Left ventricle myocardium inferior (tissue), 1 donor: ENCODE data around the gene SLC35A2. TPM values are rescaled to one million over a fixed set of nuclear protein-coding genes. Genes with fewer than 3 reads are reported as not detected.

Source experiments
- DNase-seq: peaks from one replicate; pipeline ENCODE4 v3.0.0-alpha.2; 2020
- H3K27ac ChIP-seq: fragments of 200-600 bp; replicated peaks from 2 replicates; pipeline ENCODE4 v1.8.0; 2021
- H3K27me3 ChIP-seq: fragments of 200-600 bp; 2 replicates; pipeline ENCODE4 v1.8.0; 2021; ENCODE audit warnings: low read depth
- H3K36me3 ChIP-seq: fragments of 200-600 bp; 2 replicates; pipeline ENCODE4 v1.8.0; 2021
- H3K4me1 ChIP-seq: fragments of 200-600 bp; 2 replicates; pipeline ENCODE4 v1.8.0; 2021
- H3K4me3 ChIP-seq: fragments of 200-600 bp; 2 replicates; pipeline ENCODE4 v1.8.0; 2021; ENCODE audit warnings: mild to moderate bottlenecking, moderate library complexity
- H3K9me3 ChIP-seq: fragments of 200-600 bp; replicated peaks from 2 replicates; pipeline ENCODE4 v1.8.0; 2021
- intact Hi-C: fragments of 100-400 bp; cut with micrococcal nuclease; formaldehyde crosslinking; loops from one replicate; pipeline ENCODE4 v1.11.0; 2022
- total RNA-seq: library from RNA; stranded (reverse); fragmentation: NEBNext Ultra II Directional; extraction: Animal tissue kit (Norgen Biotek cat#: 25700); gene quantifications from one replicate; pipeline ENCODE4 v1.2.1, GENCODE V29; 2021
- TF ChIP-seq, protein P1 (sequence below): fragments of 200-600 bp; IDR thresholded peaks from 2 replicates; pipeline ENCODE4 v1.8.0; 2021; ENCODE audit warnings: antibody characterized with exemption, mild to moderate bottlenecking, borderline replicate concordance
- donor health status: DM: no; HTN: yes; CAD: no; lungs with severe emphysema.

Gene SLC35A2
- total RNA-seq, 1 donor from 2014 or later = 10.4 TPM

DNA sequence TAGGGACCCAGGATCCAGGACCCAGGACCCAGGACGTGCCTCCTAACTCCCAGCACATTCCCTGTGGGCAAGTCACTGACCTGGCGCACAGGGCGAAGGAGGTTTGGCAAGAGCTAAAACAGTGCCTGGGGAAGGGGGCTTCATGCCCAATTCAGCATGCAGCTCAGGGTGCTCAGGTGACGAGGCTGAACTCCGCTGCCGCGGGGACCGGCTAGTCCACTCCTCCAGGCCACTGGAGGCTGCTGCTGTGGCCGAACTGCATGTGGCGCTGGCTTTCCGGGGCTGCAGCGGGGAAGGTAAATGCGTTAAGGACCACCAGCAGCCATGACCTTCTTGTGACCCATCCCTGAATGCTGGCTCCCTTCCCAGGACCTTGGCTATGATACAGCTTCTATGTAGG, 12.3 kb upstream of the SLC35A2 start:
- H3K4me3 ChIP-seq = no peak overlapping the region
- no peaks in the 10 kb centered on the region for H3K9me3 ChIP-seq
- DNase-seq = no peak
- intact Hi-C loops = no loop called here
- no peaks in the 10 kb centered on the region for H3K27me3 ChIP-seq
- no peak overlapping the region for H3K27ac ChIP-seq
- peaks cover 35% of the 10 kb centered on the region for H3K36me3 ChIP-seq
- TF ChIP-seq, protein P1, sequence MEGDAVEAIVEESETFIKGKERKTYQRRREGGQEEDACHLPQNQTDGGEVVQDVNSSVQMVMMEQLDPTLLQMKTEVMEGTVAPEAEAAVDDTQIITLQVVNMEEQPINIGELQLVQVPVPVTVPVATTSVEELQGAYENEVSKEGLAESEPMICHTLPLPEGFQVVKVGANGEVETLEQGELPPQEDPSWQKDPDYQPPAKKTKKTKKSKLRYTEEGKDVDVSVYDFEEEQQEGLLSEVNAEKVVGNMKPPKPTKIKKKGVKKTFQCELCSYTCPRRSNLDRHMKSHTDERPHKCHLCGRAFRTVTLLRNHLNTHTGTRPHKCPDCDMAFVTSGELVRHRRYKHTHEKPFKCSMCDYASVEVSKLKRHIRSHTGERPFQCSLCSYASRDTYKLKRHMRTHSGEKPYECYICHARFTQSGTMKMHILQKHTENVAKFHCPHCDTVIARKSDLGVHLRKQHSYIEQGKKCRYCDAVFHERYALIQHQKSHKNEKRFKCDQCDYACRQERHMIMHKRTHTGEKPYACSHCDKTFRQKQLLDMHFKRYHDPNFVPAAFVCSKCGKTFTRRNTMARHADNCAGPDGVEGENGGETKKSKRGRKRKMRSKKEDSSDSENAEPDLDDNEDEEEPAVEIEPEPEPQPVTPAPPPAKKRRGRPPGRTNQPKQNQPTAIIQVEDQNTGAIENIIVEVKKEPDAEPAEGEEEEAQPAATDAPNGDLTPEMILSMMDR = no peak
- H3K4me1 ChIP-seq = peaks cover 11% of the 10 kb centered on the region

DNA sequence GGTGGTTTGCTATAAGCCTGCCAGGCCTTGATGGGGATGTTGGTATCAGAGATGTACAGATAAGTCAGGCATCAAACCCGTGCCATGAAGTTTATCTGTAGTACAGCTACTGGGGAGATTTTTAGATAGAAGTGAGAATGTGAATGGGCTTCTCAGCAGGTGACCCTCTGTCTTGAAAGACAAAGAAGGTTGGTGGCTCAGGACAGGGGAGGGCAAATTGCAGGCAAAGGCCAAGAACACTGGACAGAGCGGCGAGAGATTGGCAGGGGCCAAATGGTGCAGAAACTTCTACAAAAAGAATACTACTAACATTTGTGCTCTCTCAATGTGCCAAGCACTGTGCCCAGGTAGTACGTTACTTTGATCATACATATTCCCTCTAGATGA, 9.3 kb upstream of the SLC35A2 start:
- no peak overlapping the region for H3K27ac ChIP-seq

DNA sequence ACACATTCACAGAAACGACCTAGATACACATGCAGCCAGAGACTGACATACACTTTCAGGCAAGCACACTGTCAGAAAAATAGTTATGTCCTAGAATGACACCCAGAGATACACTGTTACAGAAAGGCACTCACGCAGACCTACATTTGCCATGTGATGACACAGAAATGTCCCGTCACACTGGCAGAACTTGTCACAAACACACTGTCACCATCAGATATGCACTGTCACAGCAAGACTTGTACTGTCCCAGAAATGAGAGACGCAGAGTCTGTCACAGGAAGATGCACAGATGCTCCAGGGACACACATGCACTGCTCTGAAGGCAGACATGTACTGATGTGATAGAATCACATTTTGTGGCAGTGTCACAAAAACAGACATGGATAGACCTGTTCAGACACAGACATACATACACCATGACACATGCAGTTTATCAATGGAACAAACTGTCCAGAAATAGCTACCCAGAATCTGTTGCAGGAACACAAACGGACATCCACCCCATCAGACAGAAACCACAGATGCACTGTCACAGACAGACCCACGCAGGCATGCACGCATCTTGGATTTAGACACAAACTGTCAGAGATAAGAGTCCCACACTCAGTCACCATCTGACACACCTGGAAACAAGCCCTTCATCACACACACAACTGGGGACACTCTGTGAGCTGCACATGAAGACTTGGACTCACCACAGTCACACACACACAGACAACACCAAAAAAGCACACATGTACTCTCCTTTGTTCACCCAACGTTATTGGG, 8.7 kb upstream of the SLC35A2 start:
- intact Hi-C loops = no loop called here
- H3K27ac ChIP-seq = peak overlapping the region; percentile 84
- no peak overlapping the region for H3K4me3 ChIP-seq
- no peaks in the 10 kb centered on the region for H3K27me3 ChIP-seq
- no peaks in the 10 kb centered on the region for H3K9me3 ChIP-seq
- H3K36me3 ChIP-seq = peaks cover 25% of the 10 kb centered on the region
- DNase-seq = no peak
- H3K4me1 ChIP-seq = peaks cover 28% of the 10 kb centered on the region
- TF ChIP-seq, protein P1 = no peak

More for the DNA sequence above, 9.3 kb upstream of the SLC35A2 start:
- no peak for DNase-seq
- Histone ChIP-seq H3K9me3 (no peaks in the 10 kb centered on the region), H3K27me3 (no peaks in the 10 kb centered on the region), H3K4me1 (peaks cover 28% of the 10 kb centered on the region), H3K36me3 (peaks cover 31% of the 10 kb centered on the region), H3K4me3 (no peak overlapping the region)
- intact Hi-C loops = no loop called here
- TF ChIP-seq, protein P1 = no peak

DNA sequence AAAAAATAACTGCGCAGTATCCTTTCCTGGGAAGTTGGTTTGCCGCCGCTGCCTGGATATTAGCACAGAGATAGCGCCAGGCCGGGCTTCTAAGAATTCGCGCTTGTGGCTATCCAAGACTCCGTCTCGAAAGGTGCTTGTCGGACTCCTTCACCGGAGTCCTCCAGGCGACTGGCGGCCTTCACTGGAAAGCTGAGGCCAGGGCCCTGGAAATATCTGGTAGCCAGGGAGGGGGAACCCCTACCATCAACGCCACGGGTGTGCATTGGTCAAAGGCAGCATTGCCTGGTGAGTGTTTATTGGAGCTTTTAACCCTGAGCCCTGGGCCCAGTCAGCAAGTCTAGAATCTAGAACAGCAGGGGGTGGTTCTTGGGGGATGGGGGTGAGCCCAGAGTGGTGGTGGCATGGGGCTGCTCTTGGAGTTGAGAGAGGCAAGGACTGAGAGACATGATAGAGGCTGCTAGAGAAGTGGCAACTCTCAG, 8.0 kb upstream of the SLC35A2 start:
- TF ChIP-seq, protein P1 = no peak
- H3K4me3 ChIP-seq = peak overlapping the region; percentile 72
- intact Hi-C loops = no loop called here
- no peaks in the 10 kb centered on the region for H3K9me3 ChIP-seq
- no peaks in the 10 kb centered on the region for H3K27me3 ChIP-seq
- H3K36me3 ChIP-seq = peaks cover 19% of the 10 kb centered on the region
- H3K27ac ChIP-seq = peak overlapping the region; percentile 84
- DNase-seq = no peak
- peaks cover 28% of the 10 kb centered on the region for H3K4me1 ChIP-seq

DNA sequence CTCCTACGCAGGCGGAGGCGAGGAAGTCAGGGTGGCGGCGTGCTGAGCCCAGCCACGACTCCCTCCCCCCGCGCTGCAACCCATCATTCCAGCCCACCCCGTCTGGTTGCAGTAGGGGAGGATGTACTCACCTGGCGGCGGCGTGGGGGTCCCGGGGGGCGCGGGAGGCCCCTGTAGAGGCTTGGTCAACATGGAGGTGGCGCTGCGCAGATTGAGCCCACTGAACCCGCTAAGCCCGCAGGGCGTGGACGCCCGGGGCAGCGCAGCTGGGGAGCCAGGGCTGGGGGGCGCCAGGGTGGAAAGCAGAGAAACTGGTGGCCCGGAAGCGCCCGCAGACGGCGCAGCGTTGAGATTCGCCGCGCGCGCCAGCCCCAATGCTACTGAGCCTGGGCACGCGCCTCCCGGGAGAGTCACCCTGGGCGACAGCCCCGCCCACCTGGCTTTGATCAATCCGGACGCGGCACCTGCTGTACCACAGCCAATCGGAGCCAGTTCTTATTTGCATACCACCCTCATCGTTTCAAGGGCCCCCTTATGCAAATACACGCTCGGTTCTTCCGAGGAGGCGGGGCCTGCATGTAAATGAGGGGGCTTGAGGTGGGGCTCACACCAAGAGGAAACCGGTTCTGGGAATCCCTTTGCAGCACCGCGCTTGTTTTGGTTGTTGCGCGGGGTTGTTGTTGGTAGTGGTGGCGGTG, 7.3 kb upstream of the SLC35A2 start, which contains the start of gene PIM2:
TSS of gene PIM2 (minus strand) at position 382 of the 698 bp plus-strand sequence. CDS start at position 192, 190 bp downstream.
- intact Hi-C loops = no loop called here
- Histone ChIP-seq H3K9me3 (no peaks in the 10 kb centered on the region), H3K36me3 (peaks cover 14% of the 10 kb centered on the region), H3K27ac (peak within 1 kb of the TSS; percentile 84), H3K4me1 (peaks cover 28% of the 10 kb centered on the region), H3K4me3 (peak within 1 kb of the TSS; percentile 72), H3K27me3 (no peaks in the 10 kb centered on the region)
- peak; percentile 88 for DNase-seq
- TF ChIP-seq, protein P1 = no peak
